Activated T-helper 17 cell treated with anti-CD3 and anti-CD28 coated beads, Interleukin-2, amount 50 U/mL, for 72 hours (primary cell): ENCODE results near the gene CSE1L. TPM values are rescaled to one million over a fixed set of nuclear protein-coding genes. Genes with fewer than 3 reads are reported as not detected.
"Not testable (repeated sequence)": the region's sequence is repeated elsewhere in the genome, so short reads cannot be mapped to it uniquely, and the experiment has no call there.

Experiments
- ATAC-seq: fragments of 150-1000 bp; cut with Tn5 transposase; replicated peaks from 2 replicates; pipeline ENCODE4 v1.10.0; 2021; ENCODE audit warnings: mild to moderate bottlenecking, moderate library complexity
- H3K27ac Mint-ChIP-seq: one replicate; pipeline ENCODE4 v1.8.0; 2022; ENCODE audit warnings: mixed read lengths
- H3K27me3 Mint-ChIP-seq: one replicate; pipeline ENCODE4 v1.8.0; 2022; ENCODE audit warnings: mixed read lengths
- H3K36me3 Mint-ChIP-seq: one replicate; pipeline ENCODE4 v1.8.0; 2022; ENCODE audit warnings: low read depth, mild to moderate bottlenecking, mixed read lengths
- H3K4me1 Mint-ChIP-seq: one replicate; pipeline ENCODE4 v1.8.0; 2022; ENCODE audit warnings: mixed read lengths
- H3K4me3 Mint-ChIP-seq: one replicate; pipeline ENCODE4 v1.8.0; 2022; ENCODE audit warnings: mild to moderate bottlenecking, mixed read lengths
- H3K9me3 Mint-ChIP-seq: one replicate; pipeline ENCODE4 v1.8.0; 2022; ENCODE audit warnings: mixed read lengths
- total RNA-seq, 2 donors: library from RNA; stranded (reverse); gene quantifications; one replicate each; pipeline ENCODE4 v1.2.3, GENCODE V29; 2022

Gene CSE1L
- total RNA-seq, 2 donors from 2014 or later, result 59.5 to 138 TPM

- peaks cover 98% of the 10 kb centered on the region for H3K36me3 Mint-ChIP-seq
- not testable (repeated sequence) for H3K27ac Mint-ChIP-seq, ATAC-seq, H3K4me1 Mint-ChIP-seq, H3K27me3 Mint-ChIP-seq, H3K4me3 Mint-ChIP-seq, H3K9me3 Mint-ChIP-seq
Measured at GRCh38 chr20:49100292-49100691, 54.2 kb downstream of the CSE1L start.

DNA sequence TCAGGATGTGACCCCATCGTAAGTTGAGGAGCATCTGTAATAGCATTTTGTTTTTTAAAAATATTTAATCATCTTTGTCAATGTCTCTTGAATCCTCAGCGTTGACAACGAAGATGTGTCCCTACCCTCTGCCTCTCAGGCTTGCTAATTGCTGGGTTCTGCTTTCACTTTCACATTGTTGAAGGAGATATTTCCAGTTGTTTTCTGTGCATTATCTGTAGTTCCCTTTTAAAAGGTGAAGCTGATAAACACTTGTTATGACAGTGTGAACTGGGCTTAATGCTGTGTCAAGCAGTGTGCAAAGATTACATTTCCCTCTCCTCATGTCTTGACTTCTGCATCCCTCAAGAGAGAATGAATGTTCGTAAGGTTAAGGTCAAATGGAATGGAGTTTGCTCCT lies 54.9 kb downstream of the CSE1L start:
- no peaks in the 10 kb centered on the region for H3K9me3 Mint-ChIP-seq
- no peak overlapping the region for H3K4me3 Mint-ChIP-seq
- no peaks in the 10 kb centered on the region for H3K27me3 Mint-ChIP-seq
- no peak for ATAC-seq
- peaks cover 98% of the 10 kb centered on the region for H3K36me3 Mint-ChIP-seq
- peak overlapping the region; percentile 46 for H3K27ac Mint-ChIP-seq
- no peaks in the 10 kb centered on the region for H3K4me1 Mint-ChIP-seq

DNA sequence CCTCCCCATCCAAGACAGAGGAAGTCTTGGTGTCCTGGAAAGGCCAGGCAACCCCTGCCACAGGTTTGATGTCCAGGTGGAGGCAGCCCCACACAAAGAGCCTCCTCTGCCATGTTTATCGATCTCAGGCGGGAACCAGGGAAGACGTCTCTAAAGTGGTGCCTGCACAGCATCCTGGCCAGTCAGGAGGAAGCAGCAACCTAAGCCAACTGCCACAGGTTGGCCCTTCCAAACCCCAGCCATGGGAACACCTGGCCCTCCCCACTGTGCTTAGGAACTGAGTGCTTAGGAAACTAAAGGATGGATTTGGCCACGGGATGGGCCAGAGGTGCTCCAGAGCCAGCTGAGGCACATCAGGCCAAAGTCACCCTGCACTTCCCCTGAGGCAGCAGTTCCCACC lies 56.9 kb downstream of the CSE1L start:
- Mint-ChIP-seq H3K9me3 (no peaks in the 10 kb centered on the region), H3K4me3 (no peak overlapping the region), H3K27ac (no peak overlapping the region), H3K36me3 (peaks cover 81% of the 10 kb centered on the region), H3K4me1 (no peaks in the 10 kb centered on the region), H3K27me3 (no peaks in the 10 kb centered on the region)
- no peak for ATAC-seq

DNA sequence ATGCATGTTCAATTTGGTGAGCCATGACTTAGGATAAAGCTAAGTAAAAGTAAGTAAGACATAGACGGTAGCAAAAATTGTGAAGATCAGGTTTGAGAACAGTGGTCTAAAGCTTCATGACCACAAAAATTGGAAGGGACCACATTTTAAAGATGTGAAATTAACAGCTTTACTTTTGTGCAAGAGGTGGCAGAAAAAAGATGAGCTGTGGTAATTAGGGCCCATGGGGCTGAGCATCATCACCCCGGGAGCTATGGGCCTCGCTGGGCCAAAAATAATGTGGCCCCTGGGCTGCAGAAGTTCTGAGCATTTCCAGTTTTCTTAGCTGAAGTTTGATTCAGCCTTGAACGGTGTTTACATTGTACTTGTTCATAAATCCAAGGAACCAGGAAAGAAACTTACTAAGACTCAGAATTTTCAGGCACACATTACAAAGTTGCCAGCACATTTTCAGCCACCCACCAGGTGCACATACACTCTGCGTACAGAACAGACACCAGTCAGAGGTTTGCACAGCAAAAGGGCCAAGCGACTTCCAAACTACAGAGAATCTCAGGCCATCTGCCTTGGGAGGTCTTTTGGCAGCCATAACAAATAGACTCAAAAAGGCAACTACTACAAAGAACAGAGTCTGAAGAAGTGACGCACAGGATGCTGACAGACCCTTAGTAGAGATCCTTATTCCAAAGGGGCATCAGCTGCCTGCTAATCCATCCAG lies 57.7 kb downstream of the CSE1L start:
- ATAC-seq, result no peak
- peaks cover 73% of the 10 kb centered on the region for H3K36me3 Mint-ChIP-seq
- H3K27ac Mint-ChIP-seq, result no peak overlapping the region
- no peaks in the 10 kb centered on the region for H3K27me3 Mint-ChIP-seq
- H3K4me1 Mint-ChIP-seq, result no peaks in the 10 kb centered on the region
- H3K9me3 Mint-ChIP-seq, result no peaks in the 10 kb centered on the region
- H3K4me3 Mint-ChIP-seq, result no peak overlapping the region

- Mint-ChIP-seq H3K4me1 (no peaks in the 10 kb centered on the region), H3K36me3 (peaks cover 69% of the 10 kb centered on the region), H3K27ac (no peak overlapping the region), H3K27me3 (no peaks in the 10 kb centered on the region), H3K9me3 (no peaks in the 10 kb centered on the region), H3K4me3 (no peak overlapping the region)
- no peak for ATAC-seq
Measured at GRCh38 chr20:49104365-49104648, 58.2 kb downstream of the CSE1L start.

DNA sequence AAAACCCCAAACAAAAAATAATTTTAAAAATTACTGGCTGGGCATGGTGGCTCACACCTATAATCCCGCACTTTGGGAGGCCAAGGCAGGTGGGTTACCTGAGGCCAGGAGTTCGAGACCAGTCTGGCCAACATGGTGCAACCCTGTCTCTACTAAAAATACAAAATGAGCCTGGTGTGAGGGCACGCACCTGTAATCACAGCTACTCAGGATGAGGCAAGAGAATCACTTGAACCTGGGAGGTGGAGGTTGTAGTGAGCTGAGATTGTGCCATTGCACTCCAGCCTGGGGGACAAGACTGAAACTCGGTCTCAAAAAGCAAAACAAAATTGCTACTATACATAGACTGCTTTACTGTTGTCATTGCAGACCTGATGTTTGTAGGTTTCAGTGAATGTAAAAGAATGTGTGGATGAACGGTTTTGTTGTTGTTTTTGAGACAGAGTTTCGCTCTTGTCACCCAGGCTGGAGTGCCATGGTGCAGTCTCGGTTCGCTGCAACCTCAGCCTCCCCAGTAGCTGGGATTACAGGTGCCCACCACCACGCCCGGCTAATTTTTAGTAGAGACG lies 59.0 kb downstream of the CSE1L start:
- H3K4me3 Mint-ChIP-seq, H3K27me3 Mint-ChIP-seq, ATAC-seq, H3K4me1 Mint-ChIP-seq, H3K27ac Mint-ChIP-seq, H3K9me3 Mint-ChIP-seq: not testable (repeated sequence)
- H3K36me3 Mint-ChIP-seq, result peaks cover 67% of the 10 kb centered on the region

GRCh38 chr20:49106328-49106727 lies 60.2 kb downstream of the CSE1L start:
- H3K36me3 Mint-ChIP-seq, result peaks cover 67% of the 10 kb centered on the region
- H3K4me3 Mint-ChIP-seq, result no peak overlapping the region
- ATAC-seq, result no peak
- H3K27ac Mint-ChIP-seq, result no peak overlapping the region
- H3K9me3 Mint-ChIP-seq, result no peaks in the 10 kb centered on the region
- no peaks in the 10 kb centered on the region for H3K27me3 Mint-ChIP-seq
- H3K4me1 Mint-ChIP-seq, result peaks cover 6% of the 10 kb centered on the region

- H3K4me1 Mint-ChIP-seq, result peaks cover 6% of the 10 kb centered on the region
Measured at GRCh38 chr20:49110767-49111694, 64.9 kb downstream of the CSE1L start.

DNA sequence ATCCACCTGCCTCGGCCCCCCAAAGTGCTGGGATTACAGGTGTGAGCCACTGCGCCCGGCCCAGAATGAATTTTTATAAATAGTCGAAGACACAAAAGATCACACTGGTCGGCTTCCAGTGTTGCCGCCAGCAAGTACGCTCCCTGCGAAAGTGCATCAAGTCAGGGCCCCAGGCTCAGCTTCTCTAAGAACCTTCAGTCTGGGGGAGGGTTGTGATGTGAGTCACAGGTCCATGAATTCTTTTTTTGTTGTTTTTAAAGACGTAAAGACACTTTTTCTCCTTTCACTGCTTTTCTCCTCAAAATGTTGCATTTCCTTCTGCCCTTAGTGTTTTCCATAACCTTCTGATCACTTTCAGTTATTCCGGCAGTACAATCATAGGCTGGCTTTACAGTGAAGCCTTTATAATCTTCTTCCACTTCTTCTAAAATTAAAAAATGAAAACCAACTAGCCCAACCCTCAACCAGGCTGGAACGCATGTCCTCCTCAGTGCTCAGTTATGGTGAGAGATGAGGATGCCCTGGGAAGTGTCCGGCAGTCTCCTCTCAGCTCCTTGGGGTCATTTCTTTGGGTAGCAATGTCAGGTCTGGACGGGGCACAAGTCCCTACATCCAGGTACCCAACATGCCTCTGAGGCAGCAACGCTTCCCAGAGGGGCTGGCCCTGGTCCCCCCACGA lies 66.6 kb downstream of the CSE1L start:
- peaks cover 79% of the 10 kb centered on the region for H3K36me3 Mint-ChIP-seq
- H3K27me3 Mint-ChIP-seq, result no peaks in the 10 kb centered on the region
- H3K4me1 Mint-ChIP-seq, result peaks cover 6% of the 10 kb centered on the region
- no peaks in the 10 kb centered on the region for H3K9me3 Mint-ChIP-seq
- peak overlapping the region; percentile 75 for H3K27ac Mint-ChIP-seq
- H3K4me3 Mint-ChIP-seq, result no peak overlapping the region
- ATAC-seq, result no peak

More at GRCh38 chr20:49110767-49111694, 64.9 kb downstream of the CSE1L start:
- ATAC-seq, result no peak
- Mint-ChIP-seq H3K36me3 (peaks cover 64% of the 10 kb centered on the region), H3K9me3 (no peaks in the 10 kb centered on the region), H3K4me3 (no peak overlapping the region), H3K27ac (peak overlapping the region; percentile 78), H3K27me3 (no peaks in the 10 kb centered on the region)

DNA sequence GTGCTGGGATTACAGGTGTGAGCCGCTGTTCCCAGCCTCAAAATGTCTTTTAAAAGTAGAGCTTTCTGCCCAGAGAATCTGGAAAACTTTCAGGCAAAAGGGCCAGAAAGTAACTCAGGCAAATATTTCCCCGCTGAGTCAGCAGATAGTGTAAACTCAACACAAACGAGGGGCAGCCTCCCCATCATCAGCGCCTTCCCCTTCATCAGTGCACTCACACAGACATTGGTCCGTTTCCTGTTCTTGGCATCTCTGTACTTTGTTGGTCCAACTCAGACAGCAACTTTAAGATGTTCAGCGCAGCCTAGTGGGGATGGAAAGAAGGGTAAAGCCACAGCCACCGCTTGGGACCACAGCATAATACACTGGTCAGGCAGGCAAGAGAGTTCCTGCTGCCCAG lies 69.5 kb downstream of the CSE1L start:
- Mint-ChIP-seq H3K4me3 (no peak overlapping the region), H3K27me3 (no peaks in the 10 kb centered on the region), H3K27ac (no peak overlapping the region), H3K36me3 (peaks cover 97% of the 10 kb centered on the region), H3K9me3 (no peaks in the 10 kb centered on the region), H3K4me1 (peaks cover 4% of the 10 kb centered on the region)
- ATAC-seq, result no peak

GRCh38 chr20:49118307-49118706 lies 72.2 kb downstream of the CSE1L start:
- Mint-ChIP-seq H3K9me3 (no peaks in the 10 kb centered on the region), H3K27ac (peak overlapping the region; percentile 20), H3K4me3 (no peak overlapping the region), H3K27me3 (no peaks in the 10 kb centered on the region), H3K4me1 (no peaks in the 10 kb centered on the region), H3K36me3 (peaks cover 99% of the 10 kb centered on the region)
- no peak for ATAC-seq

DNA sequence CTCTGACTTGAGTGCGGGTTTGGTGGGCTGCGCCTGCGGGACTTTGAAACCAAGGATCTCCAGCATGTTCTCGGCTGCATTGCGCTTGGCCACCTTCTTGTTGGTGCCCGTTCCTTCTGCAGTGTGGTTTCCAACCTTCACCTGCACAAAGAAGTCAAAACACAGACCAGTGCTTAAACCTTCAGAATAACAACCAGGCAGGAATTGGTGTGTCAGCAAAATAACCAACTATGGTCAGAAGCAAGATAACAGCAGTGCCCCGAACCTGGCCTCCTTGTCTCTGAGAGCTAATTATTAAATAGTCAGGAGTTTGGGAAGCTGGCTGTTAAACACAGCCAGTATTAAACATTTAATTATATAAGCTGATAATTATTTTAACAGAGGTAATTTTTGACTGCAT lies 73.9 kb downstream of the CSE1L start:
- Mint-ChIP-seq H3K36me3 (peaks cover 99% of the 10 kb centered on the region), H3K4me1 (peaks cover 4% of the 10 kb centered on the region), H3K27ac (peak overlapping the region; percentile 58), H3K4me3 (no peak overlapping the region), H3K27me3 (no peaks in the 10 kb centered on the region), H3K9me3 (no peaks in the 10 kb centered on the region)
- ATAC-seq, result no peak

DNA sequence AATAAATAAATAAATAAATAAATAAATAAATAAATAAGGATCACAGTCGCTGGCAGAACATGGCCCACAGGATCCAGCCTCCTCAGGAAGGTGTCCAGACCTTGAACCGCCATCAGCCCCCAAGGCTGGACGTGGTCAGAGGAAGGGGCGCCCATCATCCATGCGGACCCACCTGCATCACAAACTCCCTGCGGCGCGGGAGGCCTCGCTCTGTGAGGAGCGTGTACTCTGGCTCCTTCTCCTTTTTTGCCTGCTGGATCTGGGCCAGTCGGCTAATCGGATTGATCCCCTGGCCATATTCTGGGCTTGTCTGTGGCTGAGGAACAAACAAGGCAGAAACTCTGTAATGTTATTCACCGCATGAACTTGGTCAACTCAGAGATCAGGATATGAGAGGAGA lies 76.8 kb downstream of the CSE1L start:
- H3K9me3 Mint-ChIP-seq, result no peaks in the 10 kb centered on the region
- ATAC-seq, result no peak
- H3K27ac Mint-ChIP-seq, result no peak overlapping the region
- peaks cover 98% of the 10 kb centered on the region for H3K36me3 Mint-ChIP-seq
- H3K27me3 Mint-ChIP-seq, result no peaks in the 10 kb centered on the region
- H3K4me3 Mint-ChIP-seq, result no peak overlapping the region
- H3K4me1 Mint-ChIP-seq, result peaks cover 7% of the 10 kb centered on the region

- no peaks in the 10 kb centered on the region for H3K9me3 Mint-ChIP-seq
- H3K27me3 Mint-ChIP-seq, result no peaks in the 10 kb centered on the region
- H3K36me3 Mint-ChIP-seq, result peaks cover 98% of the 10 kb centered on the region
- no peak overlapping the region for H3K4me3 Mint-ChIP-seq
- ATAC-seq, result no peak
- peak overlapping the region; percentile 22 for H3K27ac Mint-ChIP-seq
- H3K4me1 Mint-ChIP-seq, result peaks cover 7% of the 10 kb centered on the region
Measured at GRCh38 chr20:49123982-49124381, 77.9 kb downstream of the CSE1L start.
